RPMI7951 (cell line): ENCODE results near the gene LRRC45. TPM values are rescaled to one million over a fixed set of nuclear protein-coding genes. Genes with fewer than 3 reads are reported as not detected.

Experiments
- total RNA-seq: library from RNA; depleted of rRNA; stranded (reverse); fragments of >200 nt; shearing (Covaris generic); gene quantifications from 2 replicates; pipeline ENCODE4 v1.2.3, GENCODE V29; 2014; rRNA removed

Gene LRRC45
- total RNA-seq, 1 experiment from 2014 or later, result 8.1 TPM

Other genes with a start within 250 kb of the LRRC45 start
- gene GCGR, start 219.2 kb upstream of the LRRC45 start, total RNA-seq, result not detected in 2 replicates
- gene MCRIP1, start 190.0 kb upstream of the LRRC45 start, total RNA-seq, result 34.1 and 48.1 TPM in 2 replicates
- not detected in 2 replicates for gene PPP1R27, start 188.3 kb upstream of the LRRC45 start, total RNA-seq
- gene P4HB, start 162.8 kb upstream of the LRRC45 start, total RNA-seq, result 666 and 757 TPM in 2 replicates
- 137 and 170 TPM in 2 replicates for gene ARHGDIA, start 152.0 kb upstream of the LRRC45 start, total RNA-seq
- 159 and 274 TPM in 2 replicates for gene ALYREF, start 131.7 kb upstream of the LRRC45 start, total RNA-seq
- 241 and 342 TPM in 2 replicates for gene ANAPC11, start 131.6 kb upstream of the LRRC45 start, total RNA-seq
- 3.7 and 3.9 TPM in 2 replicates for gene NPB, start 121.1 kb upstream of the LRRC45 start, total RNA-seq
- gene PCYT2, start 111.9 kb upstream of the LRRC45 start, total RNA-seq, result 39.7 and 45.7 TPM in 2 replicates
- gene SIRT7, start 105.1 kb upstream of the LRRC45 start, total RNA-seq, result 10.0 and 10.1 TPM in 2 replicates
- gene MAFG, start 95.6 kb upstream of the LRRC45 start, total RNA-seq, result 10.1 TPM in 2 replicates
- gene PYCR1, start 86.0 kb upstream of the LRRC45 start, total RNA-seq, result 36.4 and 53.4 TPM in 2 replicates
- gene MYADML2, start 76.1 kb upstream of the LRRC45 start, total RNA-seq, result not detected in 2 replicates
- gene NOTUM, start 62.1 kb upstream of the LRRC45 start, total RNA-seq, result 0.24 TPM in 1 of 2 replicates, not detected in the other
- gene ASPSCR1, start 45.7 kb upstream of the LRRC45 start, total RNA-seq, result 18.1 and 18.5 TPM in 2 replicates
- gene CENPX, start 427 bp upstream of the LRRC45 start, total RNA-seq, result 119 and 144 TPM in 2 replicates
- 10.7 and 13.1 TPM in 2 replicates for gene RAC3, start 8.4 kb downstream of the LRRC45 start, total RNA-seq
- gene DCXR, start 14.4 kb downstream of the LRRC45 start, total RNA-seq, result 82.2 and 86.2 TPM in 2 replicates
- 12.9 and 14.3 TPM in 2 replicates for gene RFNG, start 28.5 kb downstream of the LRRC45 start, total RNA-seq
- gene GPS1, start 28.6 kb downstream of the LRRC45 start, total RNA-seq, result 84.0 and 94.3 TPM in 2 replicates
- gene DUS1L, start 42.5 kb downstream of the LRRC45 start, total RNA-seq, result 34.0 and 39.3 TPM in 2 replicates
- 26.4 and 28.7 TPM in 2 replicates for gene FASN, start 74.9 kb downstream of the LRRC45 start, total RNA-seq
- gene CCDC57, start 189.5 kb downstream of the LRRC45 start, total RNA-seq, result 3.7 and 5.0 TPM in 2 replicates
- 104 and 207 TPM in 2 replicates for gene SLC16A3, start 205.7 kb downstream of the LRRC45 start, total RNA-seq